ENCODE data around the gene PIK3R6. TPM values are rescaled to one million over a fixed set of nuclear protein-coding genes. Genes with fewer than 3 reads are reported as not detected.

Gene PIK3R6
- total RNA-seq, 1 donor from 2014 or later = not detected

GRCh38 chr17:8851600-8851999 lies 15.9 kb downstream of the PIK3R6 start:
- TF ChIP-seq, protein P1, sequence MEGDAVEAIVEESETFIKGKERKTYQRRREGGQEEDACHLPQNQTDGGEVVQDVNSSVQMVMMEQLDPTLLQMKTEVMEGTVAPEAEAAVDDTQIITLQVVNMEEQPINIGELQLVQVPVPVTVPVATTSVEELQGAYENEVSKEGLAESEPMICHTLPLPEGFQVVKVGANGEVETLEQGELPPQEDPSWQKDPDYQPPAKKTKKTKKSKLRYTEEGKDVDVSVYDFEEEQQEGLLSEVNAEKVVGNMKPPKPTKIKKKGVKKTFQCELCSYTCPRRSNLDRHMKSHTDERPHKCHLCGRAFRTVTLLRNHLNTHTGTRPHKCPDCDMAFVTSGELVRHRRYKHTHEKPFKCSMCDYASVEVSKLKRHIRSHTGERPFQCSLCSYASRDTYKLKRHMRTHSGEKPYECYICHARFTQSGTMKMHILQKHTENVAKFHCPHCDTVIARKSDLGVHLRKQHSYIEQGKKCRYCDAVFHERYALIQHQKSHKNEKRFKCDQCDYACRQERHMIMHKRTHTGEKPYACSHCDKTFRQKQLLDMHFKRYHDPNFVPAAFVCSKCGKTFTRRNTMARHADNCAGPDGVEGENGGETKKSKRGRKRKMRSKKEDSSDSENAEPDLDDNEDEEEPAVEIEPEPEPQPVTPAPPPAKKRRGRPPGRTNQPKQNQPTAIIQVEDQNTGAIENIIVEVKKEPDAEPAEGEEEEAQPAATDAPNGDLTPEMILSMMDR (IDR thresholded peaks at IDR 0.05) = no peak
- DNase-seq (ENCODE audit: extremely low spot score, unreplicated experiment) = no peak
- Mint-ChIP-seq H3K4me1 (ENCODE audit: unreplicated experiment) (peaks cover 3% of the 10 kb centered on the region), H3K27me3 (ENCODE audit: unreplicated experiment) (no peaks in the 10 kb centered on the region), H3K4me3 (ENCODE audit: unreplicated experiment) (no peak overlapping the region), H3K36me3 (ENCODE audit: unreplicated experiment) (no peaks in the 10 kb centered on the region), H3K27ac (ENCODE audit: unreplicated experiment) (no peak overlapping the region), H3K9me3 (ENCODE audit: unreplicated experiment) (no peaks in the 10 kb centered on the region)

DNA sequence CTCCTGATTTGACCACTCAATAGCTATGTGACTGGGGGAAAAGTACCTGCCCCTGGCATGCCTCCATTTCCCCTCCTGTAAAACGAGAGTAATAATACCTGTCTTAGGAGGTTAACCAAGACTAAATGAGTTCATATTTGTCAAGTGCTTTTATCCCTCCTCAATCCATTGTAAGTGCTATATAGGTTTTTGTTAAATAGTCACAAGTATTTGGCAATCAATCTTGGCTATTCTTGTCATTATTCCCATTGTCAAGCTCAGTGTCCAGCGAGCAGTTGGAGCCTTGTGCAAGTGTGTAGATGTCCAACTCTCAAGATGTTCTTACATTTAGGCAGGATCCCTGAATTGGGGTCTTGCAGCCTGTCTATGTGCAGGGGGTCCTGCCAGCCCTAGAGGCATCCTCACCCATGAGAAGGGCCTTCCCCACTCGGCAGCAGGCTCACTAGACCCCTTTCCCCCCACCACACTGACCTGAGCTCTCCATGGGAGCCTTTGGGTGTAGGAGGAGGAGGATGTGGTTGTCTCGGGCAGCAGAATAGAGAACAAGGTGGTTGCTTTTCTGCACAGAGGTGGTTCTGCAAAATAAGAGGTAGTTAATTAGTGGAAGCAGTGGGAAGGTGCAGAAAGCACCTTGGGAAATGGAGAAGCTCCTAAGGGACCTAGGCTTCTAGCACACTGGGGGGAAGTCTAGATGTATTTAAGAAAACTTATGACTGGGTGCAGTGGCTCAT lies 18.0 kb downstream of the PIK3R6 start:
- Mint-ChIP-seq H3K27me3 (ENCODE audit: unreplicated experiment) (no peaks in the 10 kb centered on the region), H3K4me3 (ENCODE audit: unreplicated experiment) (no peak overlapping the region), H3K27ac (ENCODE audit: unreplicated experiment) (no peak overlapping the region), H3K36me3 (ENCODE audit: unreplicated experiment) (no peaks in the 10 kb centered on the region), H3K4me1 (ENCODE audit: unreplicated experiment) (no peaks in the 10 kb centered on the region), H3K9me3 (ENCODE audit: unreplicated experiment) (no peaks in the 10 kb centered on the region)
- TF ChIP-seq, protein P1 (IDR thresholded peaks at IDR 0.05) = no peak
- DNase-seq (ENCODE audit: extremely low spot score, unreplicated experiment) = no peak

DNA sequence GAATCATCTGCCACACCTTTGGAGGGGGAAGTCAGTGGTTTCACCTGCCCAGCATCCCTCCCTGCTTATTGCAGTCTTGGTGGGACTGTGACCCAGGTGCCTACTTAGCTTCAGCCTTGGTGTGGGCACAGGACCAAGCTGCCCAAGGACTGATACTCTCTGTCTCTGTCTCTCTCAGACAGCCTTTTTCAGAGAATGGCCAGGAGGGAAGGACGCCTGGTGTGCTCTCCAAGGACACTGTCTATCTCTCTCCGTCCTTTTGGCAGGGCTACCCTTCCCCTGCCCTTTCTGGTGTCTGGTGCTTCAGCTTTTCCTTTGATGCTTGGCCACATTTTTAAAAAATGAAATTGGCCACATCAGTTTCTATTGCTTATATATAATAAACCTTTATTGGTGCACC lies 19.6 kb downstream of the PIK3R6 start:
- H3K27ac Mint-ChIP-seq (ENCODE audit: unreplicated experiment) = no peak overlapping the region
- no peaks in the 10 kb centered on the region for H3K27me3 Mint-ChIP-seq (ENCODE audit: unreplicated experiment)
- H3K36me3 Mint-ChIP-seq (ENCODE audit: unreplicated experiment) = no peaks in the 10 kb centered on the region
- no peak for DNase-seq (ENCODE audit: extremely low spot score, unreplicated experiment)
- TF ChIP-seq, protein P1 (IDR thresholded peaks at IDR 0.05) = no peak
- H3K4me1 Mint-ChIP-seq (ENCODE audit: unreplicated experiment) = no peaks in the 10 kb centered on the region
- H3K4me3 Mint-ChIP-seq (ENCODE audit: unreplicated experiment) = no peak overlapping the region
- H3K9me3 Mint-ChIP-seq (ENCODE audit: unreplicated experiment) = no peaks in the 10 kb centered on the region

DNA sequence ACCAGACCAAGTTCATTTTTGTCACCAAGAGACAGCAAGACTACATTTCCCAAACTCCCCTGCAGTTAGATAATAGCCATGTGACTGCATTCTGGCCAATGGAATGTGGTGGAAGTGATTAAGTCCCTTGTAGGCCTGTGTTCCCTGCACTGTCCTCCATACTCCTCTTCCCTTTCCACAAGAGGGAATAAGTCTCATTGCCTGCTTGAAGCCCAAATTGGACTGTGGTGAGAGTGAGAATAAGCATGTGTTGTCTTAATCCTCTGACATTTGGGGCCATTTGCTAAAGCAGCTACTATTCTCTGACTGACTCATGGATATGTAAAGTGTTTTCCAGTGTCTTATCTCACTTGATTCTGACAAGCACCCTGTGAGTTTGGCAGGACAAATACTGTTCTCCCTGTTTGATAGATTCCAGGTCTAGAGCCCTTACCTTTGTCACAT lies 20.7 kb downstream of the PIK3R6 start:
- no peaks in the 10 kb centered on the region for H3K36me3 Mint-ChIP-seq (ENCODE audit: unreplicated experiment)
- H3K27ac Mint-ChIP-seq (ENCODE audit: unreplicated experiment) = no peak overlapping the region
- H3K27me3 Mint-ChIP-seq (ENCODE audit: unreplicated experiment) = no peaks in the 10 kb centered on the region
- no peak overlapping the region for H3K4me3 Mint-ChIP-seq (ENCODE audit: unreplicated experiment)
- DNase-seq (ENCODE audit: extremely low spot score, unreplicated experiment) = no peak
- no peaks in the 10 kb centered on the region for H3K4me1 Mint-ChIP-seq (ENCODE audit: unreplicated experiment)
- TF ChIP-seq, protein P1 (IDR thresholded peaks at IDR 0.05) = no peak
- H3K9me3 Mint-ChIP-seq (ENCODE audit: unreplicated experiment) = no peaks in the 10 kb centered on the region

- no peaks in the 10 kb centered on the region for H3K36me3 Mint-ChIP-seq (ENCODE audit: unreplicated experiment)
- H3K4me1 Mint-ChIP-seq (ENCODE audit: unreplicated experiment) = no peaks in the 10 kb centered on the region
- peaks cover 4% of the 10 kb centered on the region for H3K27me3 Mint-ChIP-seq (ENCODE audit: unreplicated experiment)
- H3K9me3 Mint-ChIP-seq (ENCODE audit: unreplicated experiment) = no peaks in the 10 kb centered on the region
- TF ChIP-seq, protein P1 (IDR thresholded peaks at IDR 0.05) = no peak
- H3K27ac Mint-ChIP-seq (ENCODE audit: unreplicated experiment) = no peak overlapping the region
- DNase-seq (ENCODE audit: extremely low spot score, unreplicated experiment) = no peak
- H3K4me3 Mint-ChIP-seq (ENCODE audit: unreplicated experiment) = no peak overlapping the region
Observed at GRCh38 chr17:8844229-8845218, 22.9 kb downstream of the PIK3R6 start.

Data from osteocyte (in vitro differentiated cells).